Pericardium fibroblast (primary cell): Measurements from ENCODE around the gene OR1I1. TPM values are rescaled to one million over a fixed set of nuclear protein-coding genes. Genes with fewer than 3 reads are reported as not detected.

Experiments
- total RNA-seq: library from RNA; depleted of rRNA; stranded (reverse); fragments of >200 nt; gene quantifications from 2 replicates; pipeline ENCODE4 v1.2.3, GENCODE V29; 2015

OR1I1 gene, protein sequence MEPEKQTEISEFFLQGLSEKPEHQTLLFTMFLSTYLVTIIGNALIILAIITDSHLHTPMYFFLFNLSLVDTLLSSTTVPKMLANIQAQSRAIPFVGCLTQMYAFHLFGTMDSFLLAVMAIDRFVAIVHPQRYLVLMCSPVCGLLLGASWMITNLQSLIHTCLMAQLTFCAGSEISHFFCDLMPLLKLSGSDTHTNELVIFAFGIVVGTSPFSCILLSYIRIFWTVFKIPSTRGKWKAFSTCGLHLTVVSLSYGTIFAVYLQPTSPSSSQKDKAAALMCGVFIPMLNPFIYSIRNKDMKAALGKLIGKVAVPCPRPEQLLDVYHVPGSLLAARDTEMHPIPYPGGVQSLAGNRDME
- not detected in 2 replicates for total RNA-seq

GRCh38 chr19:15081911-15082310, at the start of gene OR1I1:
Gene OR1I1, plus strand, starts transcription at chr19:15082211. Its CDS starts 4,855 bp downstream, at chr19:15087066.

GRCh38 chr19:15048885-15049541, 33.0 kb upstream of the OR1I1 start, which contains the start of gene CASP14:
Gene CASP14, plus strand, starts transcription at chr19:15049480. Its CDS starts 2,772 bp downstream, at chr19:15052252.

GRCh38 chr19:15107061-15108010, 25.3 kb downstream of the OR1I1 start, which contains the start of gene SYDE1:
Gene SYDE1, plus strand, starts transcription at chr19:15107401. Its CDS starts 33 bp downstream, at chr19:15107434.

Other genes with a start within 250 kb of the OR1I1 start
- gene OR7A5, start 247.0 kb upstream of the OR1I1 start, total RNA-seq, result not detected in 2 replicates
- gene OR7C1, start 247.0 kb upstream of the OR1I1 start, total RNA-seq, result not detected in 2 replicates
- not detected in 2 replicates for gene OR7A10, start 233.3 kb upstream of the OR1I1 start, total RNA-seq
- gene OR7A17, start 196.1 kb upstream of the OR1I1 start, total RNA-seq, result not detected in 2 replicates
- gene OR7C2, start 140.7 kb upstream of the OR1I1 start, total RNA-seq, result not detected in 2 replicates
- gene SLC1A6, start 102.3 kb upstream of the OR1I1 start, total RNA-seq, result not detected in 2 replicates
- gene CASP14, start 32.7 kb upstream of the OR1I1 start, total RNA-seq, result not detected in 2 replicates
- 54.3 and 76.3 TPM in 2 replicates for gene SYDE1, start 25.2 kb downstream of the OR1I1 start, total RNA-seq
- 46.6 and 49.8 TPM in 2 replicates for gene NOTCH3, start 118.8 kb downstream of the OR1I1 start, total RNA-seq
- gene EPHX3, start 150.2 kb downstream of the OR1I1 start, total RNA-seq, result not detected in 2 replicates